Activated T-cell treated with anti-CD3 and anti-CD28 coated beads for 4 hours (primary cell): Measurements from ENCODE around the gene CRYBG2.

Experiments used
- DNase-seq: peaks from one replicate; pipeline ENCODE4 v3.0.0-alpha.2; 2020

CRYBG2 gene

GRCh38 chr1:26277719-26278118 is 76.2 kb downstream of the CRYBG2 start:
- no peak for DNase-seq

DNA sequence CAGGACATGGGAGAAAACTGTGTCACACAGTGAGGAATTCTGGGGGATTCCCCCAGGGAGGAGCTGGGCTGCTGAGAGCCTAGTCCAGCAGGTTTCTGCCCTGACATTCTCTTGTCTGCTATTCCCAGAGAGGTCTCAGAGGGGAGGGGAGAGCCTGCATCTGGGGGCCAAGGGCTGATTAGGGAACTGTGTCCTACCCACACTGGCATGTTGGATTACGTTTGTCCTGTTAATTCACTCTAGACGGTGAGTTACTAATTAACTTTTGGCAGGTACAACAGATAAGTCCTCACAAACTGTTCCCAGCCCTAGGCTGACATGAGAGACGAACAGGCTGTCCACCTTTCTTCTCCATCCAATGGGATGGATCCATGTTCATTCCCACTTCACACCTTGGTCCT is 76.7 kb downstream of the CRYBG2 start:
- DNase-seq, result no peak

GRCh38 chr1:26276432-26276838 is 77.5 kb downstream of the CRYBG2 start:
- no peak for DNase-seq

DNA sequence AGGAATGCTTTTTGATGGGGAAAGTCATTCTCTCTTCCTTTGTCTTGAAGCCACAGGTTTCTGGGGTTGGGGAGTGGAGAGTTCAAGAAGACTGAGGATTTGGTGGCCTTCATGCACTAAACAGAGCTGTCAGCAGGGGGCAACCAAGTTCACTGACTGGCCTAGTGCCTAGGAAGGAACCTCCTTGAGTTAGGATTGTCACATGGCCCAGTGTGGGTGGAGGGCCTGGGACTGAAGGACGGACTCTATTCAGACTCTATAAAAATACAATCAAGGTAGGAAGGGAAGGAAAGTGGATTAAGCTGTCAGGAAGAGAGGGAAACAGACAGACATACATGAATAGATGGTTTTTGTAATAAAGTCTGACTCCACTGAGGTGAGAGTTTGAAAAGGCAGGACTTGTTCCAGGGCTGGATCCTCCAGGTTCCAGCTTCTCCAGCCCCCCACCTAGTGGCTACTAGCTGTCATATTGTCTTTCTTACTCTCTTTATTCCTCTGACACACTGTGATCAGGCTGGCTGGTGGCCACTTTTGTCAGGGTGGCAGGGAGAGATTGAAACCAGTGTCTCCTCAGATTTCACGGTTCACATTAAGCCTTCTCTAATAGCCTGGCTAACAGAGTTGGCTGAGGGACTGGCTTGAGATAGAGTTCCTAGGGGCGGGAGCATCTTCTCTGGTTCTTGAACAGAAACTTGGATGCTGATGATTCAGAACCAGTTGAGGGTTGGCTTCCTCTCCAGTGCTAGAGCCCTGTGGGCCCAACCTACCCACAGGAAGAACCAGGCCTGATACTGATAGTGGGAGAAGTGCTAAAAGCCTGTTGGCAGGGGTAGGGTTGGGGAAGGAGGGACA is 78.1 kb downstream of the CRYBG2 start:
- DNase-seq, result peak; percentile 74

DNA sequence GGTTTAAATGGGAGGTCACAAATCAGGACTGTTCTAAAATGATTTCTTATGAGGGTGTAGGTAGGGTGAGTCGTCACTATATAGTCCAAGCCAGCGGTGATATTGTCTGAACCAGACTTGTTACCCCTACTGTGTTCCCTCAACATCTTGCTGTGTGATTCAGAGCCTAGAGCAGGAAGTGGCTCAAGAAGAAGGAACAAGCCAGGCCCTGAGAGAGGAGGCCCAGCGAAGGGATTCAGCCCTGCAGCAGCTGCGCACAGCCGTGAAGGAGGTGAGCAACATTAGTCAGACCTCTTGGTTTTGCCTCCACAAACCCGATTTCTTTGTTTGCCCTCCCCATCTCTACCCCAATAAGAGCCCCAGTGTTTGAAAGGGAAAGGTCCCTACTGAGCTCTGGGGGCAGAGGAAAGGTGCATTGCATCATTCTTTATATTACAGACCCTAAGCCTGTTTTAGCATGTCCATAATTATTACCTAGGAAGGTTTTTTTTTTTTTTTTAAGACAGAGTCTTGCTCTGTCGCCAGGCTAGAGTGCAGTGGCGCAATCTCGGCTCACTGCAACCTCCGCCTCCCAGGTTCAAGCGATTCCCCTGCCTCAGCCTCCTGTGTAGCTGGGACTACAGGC is 79.0 kb downstream of the CRYBG2 start:
- no peak for DNase-seq
